GM23248 (cell line): Measurements from ENCODE around the gene DPP9. TPM values are rescaled to one million over a fixed set of nuclear protein-coding genes. Genes with fewer than 3 reads are reported as not detected.
"Not testable (repeated sequence)": the region's sequence is repeated elsewhere in the genome, so short reads cannot be mapped to it uniquely, and the experiment has no call there.

Experiments
- DNase-seq: peaks from one replicate; pipeline ENCODE4 v3.0.0-alpha.2; 2015
- H2AFZ ChIP-seq: fragments of 200-600 bp; sonication (generic); 2 replicates; pipeline ENCODE4 v1.6.1; 2016; ENCODE audit warnings: antibody characterized with exemption
- H3F3A ChIP-seq: fragments of 200-600 bp; sonication (generic); 2 replicates; pipeline ENCODE4 v1.6.1; 2016; ENCODE audit warnings: mild to moderate bottlenecking, antibody characterized with exemption, mixed run types; ENCODE audit not compliant: insufficient read depth
- H3K27ac ChIP-seq: fragments of 200-600 bp; sonication (generic); 2 replicates; pipeline ENCODE4 v1.5.1; 2016; ENCODE audit warnings: mild to moderate bottlenecking
- H3K27me3 ChIP-seq: fragments of 200-600 bp; sonication (generic); replicated peaks from 2 replicates; pipeline ENCODE4 v1.6.1; 2016; ENCODE audit warnings: mild to moderate bottlenecking; ENCODE audit not compliant: insufficient read depth
- H3K36me3 ChIP-seq: fragments of 200-600 bp; sonication (generic); 2 replicates; pipeline ENCODE4 v1.6.1; 2016; ENCODE audit warnings: low read depth, mild to moderate bottlenecking
- H3K4me1 ChIP-seq: fragments of 200-600 bp; sonication (generic); 2 replicates; pipeline ENCODE4 v1.6.1; 2016; ENCODE audit warnings: mild to moderate bottlenecking; ENCODE audit not compliant: insufficient read depth
- H3K4me2 ChIP-seq: fragments of 200-600 bp; sonication (generic); one replicate; pipeline ENCODE4 v1.6.1; 2016; ENCODE audit warnings: mild to moderate bottlenecking; ENCODE audit not compliant: unreplicated experiment
- H3K4me3 ChIP-seq: fragments of 200-600 bp; sonication (generic); 2 replicates; pipeline ENCODE4 v1.5.1; 2016; ENCODE audit warnings: mild to moderate bottlenecking
- H3K79me2 ChIP-seq: fragments of 200-600 bp; sonication (generic); 2 replicates; pipeline ENCODE4 v1.6.1; 2016; ENCODE audit warnings: mild to moderate bottlenecking; ENCODE audit not compliant: insufficient read depth
- H3K9ac ChIP-seq: fragments of 200-600 bp; sonication (generic); 2 replicates; pipeline ENCODE4 v1.6.1; 2016; ENCODE audit warnings: mild to moderate bottlenecking
- H3K9me2 ChIP-seq: fragments of 200-600 bp; sonication (generic); 2 replicates; pipeline ENCODE4 v1.6.1; 2016; ENCODE audit warnings: mixed run types, mild to moderate bottlenecking, moderate library complexity; ENCODE audit not compliant: insufficient read depth
- H3K9me3 ChIP-seq: fragments of 200-600 bp; sonication (generic); one replicate; pipeline ENCODE4 v1.6.1; 2017; ENCODE audit warnings: low read depth
- H4K20me1 ChIP-seq: fragments of 200-600 bp; sonication (generic); 2 replicates; pipeline ENCODE4 v1.6.0; 2016; ENCODE audit not compliant: insufficient read depth
- EZH2 ChIP-seq: fragments of 200-600 bp; sonication (generic); IDR thresholded peaks from 2 replicates; pipeline ENCODE4 v1.6.1; 2018; ENCODE audit warnings: antibody characterized with exemption, mild to moderate bottlenecking; ENCODE audit not compliant: insufficient read depth, poor library complexity, severe bottlenecking
- EZH2phosphoT487 ChIP-seq: fragments of 200-600 bp; sonication (generic); IDR thresholded peaks from 2 replicates; pipeline ENCODE4 v1.6.1; 2018; ENCODE audit warnings: antibody characterized with exemption, moderate library complexity, mild to moderate bottlenecking, low read depth; ENCODE audit not compliant: insufficient read depth
- WGBS, 2 experiments: methylation state at CpG; one replicate each; pipeline ENCODE4 v1.1.6; 2015 to 2017; ENCODE audit warnings: low lambda C conversion rate in 2 of 2, low coverage in 1 of 2; ENCODE audit errors: missing lambda C conversion rate in 2 of 2; 5-methylcytosine and 5-hydroxymethylcytosine counted together
- in situ Hi-C: fragments of 300-500 bp; cut with MboI; formaldehyde crosslinking; loops from 2 replicates; pipeline ENCODE4 v1.15.0; 2020
- polyA plus RNA-seq: library from polyadenylated mRNA; unstranded; fragments of >200 nt; fragmentation: Nextera tagmentation; extraction: Ambion mirVana; gene quantifications from 2 replicates; pipeline ENCODE4 v1.2.1, GENCODE V29; 2016
- total RNA-seq: library from RNA; depleted of rRNA; stranded (reverse); fragments of >200 nt; shearing (Covaris generic); gene quantifications from 2 replicates; pipeline ENCODE4 v1.2.3, GENCODE V29; 2014

DPP9 gene
- total and polyA plus RNA-seq, 2 experiments from 2014 or later, result 33.0 to 50.3 TPM

GRCh38 chr19:4682417-4683200 lies 41.0 kb downstream of the DPP9 start:
- no peaks in the 10 kb centered on the region for H3K79me2 ChIP-seq
- no peak overlapping the region for H3K4me2 ChIP-seq
- H3F3A ChIP-seq, result no peaks in the 10 kb centered on the region
- no peak for DNase-seq
- no peak overlapping the region for H3K27ac ChIP-seq
- H4K20me1 ChIP-seq, result no peaks in the 10 kb centered on the region
- in situ Hi-C loops, result no loop called here
- H3K9me3 ChIP-seq, result no peaks in the 10 kb centered on the region
- no peaks in the 10 kb centered on the region for H3K27me3 ChIP-seq
- H3K36me3 ChIP-seq, result peaks cover 3% of the 10 kb centered on the region; the same call in 1 of the 2 replicates
- H3K4me1 ChIP-seq, result no peaks in the 10 kb centered on the region
- no peak overlapping the region for H3K4me3 ChIP-seq
- TF ChIP-seq EZH2 (no peak), EZH2phosphoT487 (no peak)
- H3K9ac ChIP-seq, result no peak overlapping the region
- H3K9me2 ChIP-seq, result no peaks in the 10 kb centered on the region
- no peak overlapping the region for H2AFZ ChIP-seq
- 94 to 96% methylated on average over 26 to 43 of the region's 45 CpGs for WGBS, 2 experiments

GRCh38 chr19:4680021-4680420 lies 43.6 kb downstream of the DPP9 start:
- H3K4me1 ChIP-seq, H3K27me3 ChIP-seq, DNase-seq, H2AFZ ChIP-seq, in situ Hi-C loops, H3K4me3 ChIP-seq, H3K36me3 ChIP-seq, H3K9me2 ChIP-seq, H3K9ac ChIP-seq, H3K4me2 ChIP-seq, H3F3A ChIP-seq, H3K79me2 ChIP-seq, H4K20me1 ChIP-seq, H3K27ac ChIP-seq, H3K9me3 ChIP-seq: not testable (repeated sequence)
- 95 to 98% methylated on average over 7 of the region's 7 CpGs for WGBS, 2 experiments

- H3K9me2 ChIP-seq, result no peaks in the 10 kb centered on the region
- H3K36me3 ChIP-seq, result peaks cover 3% of the 10 kb centered on the region; the same call in 1 of the 2 replicates
- 73 to 77% methylated on average over 19 to 34 of the region's 34 CpGs for WGBS, 2 experiments
Measured at GRCh38 chr19:4678881-4679790, 44.5 kb downstream of the DPP9 start.

GRCh38 chr19:4676955-4677731 lies 46.5 kb downstream of the DPP9 start:
- Histone ChIP-seq H3K9me2 (no peaks in the 10 kb centered on the region), H3K9ac (no peak overlapping the region), H3K9me3 (no peaks in the 10 kb centered on the region), H3K36me3 (peaks cover 3% of the 10 kb centered on the region; the same call in 1 of the 2 replicates), H3K4me2 (no peak overlapping the region), H3K4me3 (no peak overlapping the region), H4K20me1 (no peaks in the 10 kb centered on the region), H3K79me2 (no peaks in the 10 kb centered on the region), H3F3A (no peaks in the 10 kb centered on the region; the same call in 1 of the 2 replicates), H2AFZ (no peak overlapping the region), H3K27me3 (no peaks in the 10 kb centered on the region), H3K27ac (no peak overlapping the region), H3K4me1 (no peaks in the 10 kb centered on the region)
- WGBS, 2 experiments, result 60 to 62% methylated on average over 17 of the region's 17 CpGs
- in situ Hi-C loops, result no loop called here
- DNase-seq, result peak; percentile 67
- TF ChIP-seq EZH2 (no peak), EZH2phosphoT487 (no peak)

More at GRCh38 chr19:4678881-4679790, 44.5 kb downstream of the DPP9 start:
- peak; percentile 18 for DNase-seq
- no peak overlapping the region for H2AFZ ChIP-seq
- H4K20me1 ChIP-seq, result no peaks in the 10 kb centered on the region
- no peaks in the 10 kb centered on the region for H3K27me3 ChIP-seq
- no peak for TF ChIP-seq EZH2phosphoT487
- TF ChIP-seq EZH2, result no peak
- H3K79me2 ChIP-seq, result no peaks in the 10 kb centered on the region
- H3K9ac ChIP-seq, result no peak overlapping the region
- no peaks in the 10 kb centered on the region for H3K4me1 ChIP-seq
- no peak overlapping the region for H3K27ac ChIP-seq
- in situ Hi-C loops, result no loop called here
- no peaks in the 10 kb centered on the region; the same call in 1 of the 2 replicates for H3F3A ChIP-seq
- no peak overlapping the region for H3K4me2 ChIP-seq
- H3K4me3 ChIP-seq, result no peak overlapping the region
- no peaks in the 10 kb centered on the region for H3K9me3 ChIP-seq
